ENCODE results near the gene AXIN1.

AXIN1 gene

GRCh38 chr16:307691-308312 is 44.7 kb downstream of the AXIN1 start:
- Histone ChIP-seq H3K4me1 (ENCODE audit: control insufficient read depth, insufficient read depth, low read length) (no peaks in the 10 kb centered on the region), H3K4me3 (ENCODE audit: low read length) (no peak overlapping the region), H3K27ac (ENCODE audit: low read depth, low read length) (no peak overlapping the region), H3K9ac (ENCODE audit: low read length) (no peak overlapping the region), H3K27me3 (ENCODE audit: control insufficient read depth, insufficient read depth, low read length) (no peaks in the 10 kb centered on the region), H3K36me3 (ENCODE audit: control insufficient read depth, insufficient read depth, low read length) (peaks cover 12% of the 10 kb centered on the region)

DNA sequence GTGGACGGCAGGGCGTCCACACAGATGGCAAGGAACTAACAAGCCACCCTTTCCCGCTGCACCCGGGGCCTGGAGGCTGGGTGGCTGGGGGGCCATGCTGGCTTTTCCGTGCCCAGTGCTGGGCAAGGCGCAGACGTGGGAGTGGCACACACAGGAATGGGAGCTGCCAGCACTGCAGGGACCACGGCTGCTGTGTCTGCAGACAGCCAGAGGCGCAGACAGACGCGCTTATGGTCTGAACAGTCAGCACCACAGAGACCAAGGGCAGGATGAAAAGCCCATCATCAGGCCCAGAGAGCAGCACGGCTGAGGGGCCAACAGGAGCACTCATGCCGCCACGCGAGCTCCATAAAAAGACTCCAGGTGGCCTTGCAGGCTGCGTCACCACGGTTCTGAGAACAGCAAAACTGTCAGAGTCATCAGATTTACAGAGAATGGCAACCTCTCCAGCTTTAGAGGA is 45.6 kb downstream of the AXIN1 start:
- no peak overlapping the region for H3K4me3 ChIP-seq (ENCODE audit: low read length)
- H3K27ac ChIP-seq (ENCODE audit: low read depth, low read length): no peak overlapping the region
- H3K9ac ChIP-seq (ENCODE audit: low read length): no peak overlapping the region
- H3K36me3 ChIP-seq (ENCODE audit: control insufficient read depth, insufficient read depth, low read length): peaks cover 14% of the 10 kb centered on the region
- no peaks in the 10 kb centered on the region for H3K4me1 ChIP-seq (ENCODE audit: control insufficient read depth, insufficient read depth, low read length)
- H3K27me3 ChIP-seq (ENCODE audit: control insufficient read depth, insufficient read depth, low read length): no peaks in the 10 kb centered on the region

DNA sequence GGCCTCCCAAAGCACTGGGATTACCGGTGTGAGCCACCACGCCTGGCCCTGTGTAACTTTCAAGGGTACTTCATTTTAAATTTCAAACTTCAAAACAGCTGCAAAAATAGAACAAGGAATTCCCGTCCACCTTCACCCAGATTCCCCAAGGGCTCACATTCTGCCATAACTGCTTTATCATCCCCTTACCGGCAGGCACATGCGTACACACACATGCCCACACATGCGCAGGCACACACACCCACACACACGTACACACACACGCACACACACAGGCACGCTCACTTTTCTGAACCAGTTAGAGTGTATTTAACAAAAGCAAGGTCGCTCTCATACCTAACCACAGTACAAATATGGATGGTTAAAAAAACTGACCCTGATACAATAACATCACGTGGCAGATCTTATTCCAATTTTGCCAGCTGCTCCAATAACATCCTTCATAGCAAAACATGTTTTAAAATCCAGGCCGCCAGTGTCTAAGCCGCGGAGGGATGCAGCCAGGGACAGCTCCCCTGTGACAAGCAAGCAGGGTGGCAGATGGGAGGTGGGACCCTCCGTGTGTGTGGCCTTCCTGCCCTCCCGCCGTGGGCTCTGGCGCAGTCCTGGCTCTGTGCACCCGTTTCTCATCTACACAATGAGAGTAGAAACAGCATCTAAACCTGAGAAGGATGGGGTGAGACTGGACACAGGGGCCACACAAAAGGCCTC is 46.5 kb downstream of the AXIN1 start:
- no peak overlapping the region for H3K27ac ChIP-seq (ENCODE audit: low read depth, low read length)
- no peak overlapping the region for H3K4me3 ChIP-seq (ENCODE audit: low read length)
- H3K4me1 ChIP-seq (ENCODE audit: control insufficient read depth, insufficient read depth, low read length): no peaks in the 10 kb centered on the region
- no peaks in the 10 kb centered on the region for H3K27me3 ChIP-seq (ENCODE audit: control insufficient read depth, insufficient read depth, low read length)
- H3K36me3 ChIP-seq (ENCODE audit: control insufficient read depth, insufficient read depth, low read length): peaks cover 14% of the 10 kb centered on the region
- H3K9ac ChIP-seq (ENCODE audit: low read length): no peak overlapping the region

- no peak overlapping the region for H3K9ac ChIP-seq (ENCODE audit: low read length)
- H3K36me3 ChIP-seq (ENCODE audit: control insufficient read depth, insufficient read depth, low read length): peaks cover 14% of the 10 kb centered on the region
Observed at GRCh38 chr16:303760-304505, 48.6 kb downstream of the AXIN1 start.

DNA sequence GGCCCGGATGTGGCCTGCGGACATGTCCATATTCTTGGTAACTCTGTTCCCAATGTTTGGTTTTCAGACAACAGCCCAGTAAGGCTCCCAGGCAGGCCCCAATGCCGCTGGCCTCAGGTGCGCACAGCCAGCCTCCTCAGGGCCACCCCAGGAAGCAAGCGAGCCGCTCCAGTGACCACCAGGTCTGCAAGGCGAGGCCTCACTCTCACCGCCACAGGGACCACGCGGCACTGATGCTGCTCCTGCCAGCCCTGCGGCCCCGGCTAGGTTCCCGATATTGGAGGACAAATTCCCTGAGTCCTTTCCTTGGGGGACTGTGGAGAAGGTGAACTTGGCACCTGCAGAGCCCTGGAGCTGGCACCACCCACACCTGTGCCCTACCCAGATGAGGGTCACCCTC is 50.6 kb downstream of the AXIN1 start:
- Histone ChIP-seq H3K27me3 (ENCODE audit: control insufficient read depth, insufficient read depth, low read length) (no peaks in the 10 kb centered on the region), H3K4me1 (ENCODE audit: control insufficient read depth, insufficient read depth, low read length) (no peaks in the 10 kb centered on the region), H3K9ac (ENCODE audit: low read length) (no peak overlapping the region), H3K36me3 (ENCODE audit: control insufficient read depth, insufficient read depth, low read length) (peaks cover 5% of the 10 kb centered on the region), H3K27ac (ENCODE audit: low read depth, low read length) (no peak overlapping the region), H3K4me3 (ENCODE audit: low read length) (no peak overlapping the region)

More at GRCh38 chr16:303760-304505, 48.6 kb downstream of the AXIN1 start:
- Histone ChIP-seq H3K4me1 (ENCODE audit: control insufficient read depth, insufficient read depth, low read length) (no peaks in the 10 kb centered on the region), H3K27ac (ENCODE audit: low read depth, low read length) (no peak overlapping the region), H3K27me3 (ENCODE audit: control insufficient read depth, insufficient read depth, low read length) (no peaks in the 10 kb centered on the region), H3K4me3 (ENCODE audit: low read length) (no peak overlapping the region)

- Histone ChIP-seq H3K4me3 (ENCODE audit: low read length) (no peak overlapping the region), H3K36me3 (ENCODE audit: control insufficient read depth, insufficient read depth, low read length) (peaks cover 5% of the 10 kb centered on the region), H3K27me3 (ENCODE audit: control insufficient read depth, insufficient read depth, low read length) (no peaks in the 10 kb centered on the region), H3K27ac (ENCODE audit: low read depth, low read length) (no peak overlapping the region), H3K9ac (ENCODE audit: low read length) (no peak overlapping the region), H3K4me1 (ENCODE audit: control insufficient read depth, insufficient read depth, low read length) (no peaks in the 10 kb centered on the region)
Observed at GRCh38 chr16:301235-301634, 51.3 kb downstream of the AXIN1 start.

DNA sequence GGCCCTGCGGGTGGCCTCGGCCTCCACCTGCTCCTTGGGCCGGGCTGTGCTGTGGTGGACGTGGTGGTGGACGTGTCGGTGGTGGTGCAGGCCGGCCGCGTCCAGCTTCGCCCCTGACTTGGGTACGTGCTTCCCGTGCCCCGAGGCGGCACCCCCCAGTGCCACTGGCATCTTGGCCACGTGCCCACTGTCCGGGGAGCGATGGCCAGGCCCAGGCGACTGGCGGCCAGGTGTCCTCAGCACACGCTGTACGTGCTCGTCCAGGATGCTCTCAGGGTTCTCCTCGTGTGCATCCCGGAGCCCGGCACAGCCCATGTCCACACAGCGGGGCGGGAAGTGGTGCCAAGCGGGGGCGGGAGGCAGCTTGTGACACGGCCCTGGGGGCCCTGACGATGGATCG is 54.7 kb downstream of the AXIN1 start:
- Histone ChIP-seq H3K36me3 (ENCODE audit: control insufficient read depth, insufficient read depth, low read length) (peaks cover 4% of the 10 kb centered on the region), H3K9ac (ENCODE audit: low read length) (no peak overlapping the region), H3K4me3 (ENCODE audit: low read length) (no peak overlapping the region), H3K27me3 (ENCODE audit: control insufficient read depth, insufficient read depth, low read length) (no peaks in the 10 kb centered on the region), H3K4me1 (ENCODE audit: control insufficient read depth, insufficient read depth, low read length) (no peaks in the 10 kb centered on the region), H3K27ac (ENCODE audit: low read depth, low read length) (no peak overlapping the region)

DNA sequence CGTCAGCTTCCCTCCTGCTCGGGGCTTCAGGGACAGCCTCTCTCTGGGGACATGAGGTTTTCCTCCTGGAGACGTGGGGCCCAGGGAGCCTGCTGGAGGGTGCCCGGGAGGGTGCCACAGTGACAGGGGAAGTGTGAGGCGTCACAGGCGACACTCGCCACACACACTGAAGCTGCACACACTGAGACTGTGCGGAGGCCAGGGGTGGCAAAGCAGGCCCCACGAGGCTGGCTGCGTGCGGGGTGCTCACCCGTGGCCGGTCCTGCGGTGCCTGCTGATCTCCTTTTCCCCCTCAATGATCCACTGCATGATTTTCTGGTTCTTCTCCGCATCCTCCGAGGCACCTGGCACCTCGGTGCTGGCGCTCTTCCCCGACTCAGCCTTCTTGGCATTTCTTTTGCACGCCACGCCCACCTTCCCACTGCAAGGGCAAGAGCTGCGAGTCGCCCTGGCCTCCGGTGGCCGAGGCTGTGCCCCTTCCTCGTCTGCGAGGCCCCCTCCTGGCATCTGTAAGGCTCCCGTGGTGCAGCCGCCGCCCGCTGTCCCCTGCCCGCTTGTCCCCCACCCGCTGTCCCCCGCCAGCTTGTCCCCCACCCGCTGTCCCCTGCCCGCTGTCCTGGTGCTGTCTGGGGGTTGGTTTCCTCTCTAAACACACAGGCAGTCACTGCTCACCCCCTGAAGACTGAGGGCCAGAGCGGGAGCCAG is 55.6 kb downstream of the AXIN1 start:
- H3K9ac ChIP-seq (ENCODE audit: low read length): no peak overlapping the region
- no peak overlapping the region for H3K27ac ChIP-seq (ENCODE audit: low read depth, low read length)
- no peaks in the 10 kb centered on the region for H3K4me1 ChIP-seq (ENCODE audit: control insufficient read depth, insufficient read depth, low read length)
- H3K4me3 ChIP-seq (ENCODE audit: low read length): no peak overlapping the region
- H3K36me3 ChIP-seq (ENCODE audit: control insufficient read depth, insufficient read depth, low read length): peaks cover 7% of the 10 kb centered on the region
- H3K27me3 ChIP-seq (ENCODE audit: control insufficient read depth, insufficient read depth, low read length): no peaks in the 10 kb centered on the region

- H3K9ac ChIP-seq (ENCODE audit: low read length): no peak overlapping the region
- peaks cover 9% of the 10 kb centered on the region for H3K36me3 ChIP-seq (ENCODE audit: control insufficient read depth, insufficient read depth, low read length)
- no peak overlapping the region for H3K4me3 ChIP-seq (ENCODE audit: low read length)
- no peaks in the 10 kb centered on the region for H3K27me3 ChIP-seq (ENCODE audit: control insufficient read depth, insufficient read depth, low read length)
- no peak overlapping the region for H3K27ac ChIP-seq (ENCODE audit: low read depth, low read length)
- H3K4me1 ChIP-seq (ENCODE audit: control insufficient read depth, insufficient read depth, low read length): no peaks in the 10 kb centered on the region
Observed at GRCh38 chr16:296276-296675, 56.2 kb downstream of the AXIN1 start.

DNA sequence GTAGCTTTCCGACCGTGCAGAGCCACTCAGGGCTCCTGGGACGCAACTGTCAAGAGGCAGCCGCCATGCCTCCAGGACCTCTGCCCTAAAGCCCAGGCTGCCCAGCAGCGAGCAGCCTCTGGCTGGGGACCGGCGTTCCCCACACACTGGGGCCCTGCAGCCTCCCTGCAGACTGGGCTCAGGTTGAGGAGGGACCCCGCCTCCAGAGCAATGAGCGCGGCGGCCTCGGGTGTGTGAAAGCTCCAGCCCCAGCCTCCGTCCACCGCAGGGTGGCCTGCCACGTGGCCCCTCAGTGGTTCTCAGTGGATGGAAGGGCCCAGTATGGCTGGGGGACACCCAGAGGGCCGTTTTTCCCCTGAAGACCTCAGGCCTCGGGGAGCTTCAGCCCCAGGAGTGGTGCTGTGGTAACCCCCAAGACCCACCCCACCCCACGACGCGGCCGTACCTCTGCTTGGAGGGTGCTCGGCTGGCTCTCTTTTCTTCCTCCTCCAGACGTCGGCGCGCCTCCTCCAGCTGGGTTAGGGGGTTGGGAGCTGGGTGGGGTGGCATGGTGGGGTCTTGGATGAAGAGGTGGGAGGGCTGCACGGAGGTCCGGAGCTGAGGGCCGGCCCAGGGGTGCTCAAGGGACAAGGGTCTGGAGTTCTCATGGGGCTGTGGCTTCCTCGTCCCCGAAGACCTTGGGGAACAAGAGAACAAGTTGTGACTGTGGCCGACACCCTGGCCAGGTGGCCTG is 59.3 kb downstream of the AXIN1 start:
- Histone ChIP-seq H3K4me3 (ENCODE audit: low read length) (no peak overlapping the region), H3K9ac (ENCODE audit: low read length) (no peak overlapping the region), H3K36me3 (ENCODE audit: control insufficient read depth, insufficient read depth, low read length) (peaks cover 16% of the 10 kb centered on the region), H3K27ac (ENCODE audit: low read depth, low read length) (no peak overlapping the region), H3K4me1 (ENCODE audit: control insufficient read depth, insufficient read depth, low read length) (no peaks in the 10 kb centered on the region), H3K27me3 (ENCODE audit: control insufficient read depth, insufficient read depth, low read length) (no peaks in the 10 kb centered on the region)

- Histone ChIP-seq H3K36me3 (ENCODE audit: control insufficient read depth, insufficient read depth, low read length) (peaks cover 19% of the 10 kb centered on the region), H3K4me3 (ENCODE audit: low read length) (no peak overlapping the region)
Observed at GRCh38 chr16:291539-291938, 61.0 kb downstream of the AXIN1 start.

More at GRCh38 chr16:291539-291938, 61.0 kb downstream of the AXIN1 start:
- no peaks in the 10 kb centered on the region for H3K4me1 ChIP-seq (ENCODE audit: control insufficient read depth, insufficient read depth, low read length)
- no peak overlapping the region for H3K9ac ChIP-seq (ENCODE audit: low read length)
- H3K27ac ChIP-seq (ENCODE audit: low read depth, low read length): no peak overlapping the region
- H3K27me3 ChIP-seq (ENCODE audit: control insufficient read depth, insufficient read depth, low read length): no peaks in the 10 kb centered on the region
